Fibroblast of pulmonary artery (primary cell): ENCODE measurements around the gene FRMD4A.
"Not testable (repeated sequence)": the region's sequence is repeated elsewhere in the genome, so short reads cannot be mapped to it uniquely, and the experiment has no call there.

Experiments used
- DNase-seq: peaks from one replicate; pipeline ENCODE4 v3.0.0-alpha.2; 2010; ENCODE audit warnings: low read depth
- H3K4me3 ChIP-seq: replicated peaks from 2 replicates; pipeline ENCODE4 v1.5.1; 2011; ENCODE audit warnings: low read depth, mild to moderate bottlenecking, control low read depth, low read length, moderate library complexity
- CTCF ChIP-seq: IDR thresholded peaks from 2 replicates; pipeline ENCODE4 v1.5.1; 2011; ENCODE audit warnings: mild to moderate bottlenecking, control low read depth, low read length, inconsistent platforms; ENCODE audit errors: missing control alignments

Gene FRMD4A

DNA sequence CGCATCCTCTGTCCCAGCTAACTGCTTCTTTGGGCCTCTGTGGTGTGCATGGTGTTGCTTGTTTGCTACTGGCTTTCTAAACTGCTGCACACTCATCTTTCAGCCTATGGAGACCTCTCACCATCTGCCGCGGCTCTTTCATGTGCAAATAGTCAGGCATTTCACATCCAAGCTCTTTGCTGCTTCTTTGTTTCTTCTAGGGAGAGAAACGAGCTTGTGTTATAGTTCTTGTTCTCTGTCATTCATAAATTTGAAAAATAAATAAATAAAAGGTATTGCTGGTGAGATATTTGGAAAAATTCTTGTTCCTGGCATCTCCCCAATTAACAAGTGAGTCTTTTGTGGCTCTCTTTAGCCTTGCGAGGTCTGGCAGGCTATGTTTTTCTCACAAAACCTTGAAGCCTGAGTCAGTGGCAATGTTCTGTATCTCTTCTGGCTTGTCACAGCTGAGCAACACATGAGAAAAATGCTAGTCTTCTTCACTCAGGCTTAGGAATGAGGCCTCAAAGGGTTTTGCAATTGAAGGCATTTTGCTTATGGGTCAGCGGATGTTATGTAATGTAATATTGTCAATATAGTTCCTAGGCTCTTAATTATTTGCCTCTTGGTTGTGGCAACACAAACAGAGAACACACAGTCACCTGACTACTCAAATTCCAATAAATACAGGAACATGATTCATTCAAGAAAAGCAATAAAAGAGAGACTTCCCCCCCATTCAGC, 274.0 kb downstream of the FRMD4A start:
- no peak overlapping the region for H3K4me3 ChIP-seq
- no peak for TF ChIP-seq CTCF
- DNase-seq, result peak; percentile 88

DNA sequence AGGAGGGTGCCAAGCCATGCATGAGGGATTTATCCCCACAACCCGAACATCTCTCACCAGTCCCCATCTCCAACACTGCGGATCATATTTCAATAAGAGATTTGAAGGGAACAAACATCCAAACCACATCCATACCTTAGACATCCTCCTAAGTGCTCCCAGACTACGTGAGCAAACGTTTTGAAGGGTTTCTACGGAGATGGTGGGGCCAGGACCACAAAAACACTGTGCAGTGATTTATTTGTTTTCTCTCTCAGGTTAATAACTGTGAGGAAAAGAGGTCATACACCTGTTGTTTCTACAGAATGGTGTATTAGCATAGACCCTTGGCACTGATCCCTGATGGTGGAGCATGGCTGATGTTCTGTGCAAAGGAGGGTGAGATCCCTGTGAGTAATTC, 277.8 kb downstream of the FRMD4A start:
- no peak for TF ChIP-seq CTCF
- no peak overlapping the region for H3K4me3 ChIP-seq
- DNase-seq, result no peak

- no peak for DNase-seq
- TF ChIP-seq CTCF, result no peak
- no peak overlapping the region for H3K4me3 ChIP-seq
Measured at GRCh38 chr10:14050598-14050997, 280.1 kb downstream of the FRMD4A start.

- no peak for DNase-seq
- TF ChIP-seq CTCF, result no peak
- H3K4me3 ChIP-seq, result no peak overlapping the region
Measured at GRCh38 chr10:14048930-14049613, 281.7 kb downstream of the FRMD4A start.

GRCh38 chr10:14047431-14047830, 283.3 kb downstream of the FRMD4A start:
- no peak for TF ChIP-seq CTCF
- no peak for DNase-seq

GRCh38 chr10:14042051-14042450, 288.7 kb downstream of the FRMD4A start:
- H3K4me3 ChIP-seq, DNase-seq: not testable (repeated sequence)

More at GRCh38 chr10:14047431-14047830, 283.3 kb downstream of the FRMD4A start:
- H3K4me3 ChIP-seq, result no peak overlapping the region

- H3K4me3 ChIP-seq, result no peak overlapping the region
- no peak for TF ChIP-seq CTCF
- DNase-seq, result peak; percentile 44
Measured at GRCh38 chr10:14040787-14041631, 289.7 kb downstream of the FRMD4A start.
